Measurements from ENCODE around the gene NOG. TPM values are rescaled to one million over a fixed set of nuclear protein-coding genes. Genes with fewer than 3 reads are reported as not detected.

Gene NOG
- total and polyA plus RNA-seq, 10 of the 15 experiments (the other 5 are each of a cell fraction or from before 2014, with no cell fraction given), result 0.10 TPM; not detected in 9

GRCh38 chr17:56599566-56599965 is 6.1 kb downstream of the NOG start:
- in situ Hi-C loops (cut with MboI), result no loop called here

More at GRCh38 chr17:56599566-56599965, 6.1 kb downstream of the NOG start:
- no peak overlapping the region for H2AFZ ChIP-seq (ENCODE audit: control insufficient read depth, low read depth, low read length)
- TF ChIP-seq IKZF1 (conservative IDR thresholded peaks at IDR 0.05) (no peak), NR2C1 (IDR thresholded peaks at IDR 0.05) (no peak), TCF3 (IDR thresholded peaks at IDR 0.05; ENCODE audit: borderline replicate concordance, insufficient read depth, low read depth, low read length) (no peak), SMARCA5 (IDR thresholded peaks at IDR 0.05) (no peak), TAF1 (IDR thresholded peaks at IDR 0.05; ENCODE audit: borderline replicate concordance, low read depth, low read length) (no peak), MEF2B (IDR thresholded peaks at IDR 0.05; ENCODE audit: partially characterized antibody, poor library complexity, severe bottlenecking) (no peak), PML (IDR thresholded peaks at IDR 0.05; ENCODE audit: low read length) (no peak), CREB1 (IDR thresholded peaks at IDR 0.05; ENCODE audit: low read depth) (no peak), POU2F2 (IDR thresholded peaks at IDR 0.05; ENCODE audit: borderline replicate concordance, low read depth, low read length) (no peak), SREBF1 (IDR thresholded peaks at IDR 0.05; ENCODE audit: low read length) (no peak)
- TF ChIP-seq, protein P1, sequence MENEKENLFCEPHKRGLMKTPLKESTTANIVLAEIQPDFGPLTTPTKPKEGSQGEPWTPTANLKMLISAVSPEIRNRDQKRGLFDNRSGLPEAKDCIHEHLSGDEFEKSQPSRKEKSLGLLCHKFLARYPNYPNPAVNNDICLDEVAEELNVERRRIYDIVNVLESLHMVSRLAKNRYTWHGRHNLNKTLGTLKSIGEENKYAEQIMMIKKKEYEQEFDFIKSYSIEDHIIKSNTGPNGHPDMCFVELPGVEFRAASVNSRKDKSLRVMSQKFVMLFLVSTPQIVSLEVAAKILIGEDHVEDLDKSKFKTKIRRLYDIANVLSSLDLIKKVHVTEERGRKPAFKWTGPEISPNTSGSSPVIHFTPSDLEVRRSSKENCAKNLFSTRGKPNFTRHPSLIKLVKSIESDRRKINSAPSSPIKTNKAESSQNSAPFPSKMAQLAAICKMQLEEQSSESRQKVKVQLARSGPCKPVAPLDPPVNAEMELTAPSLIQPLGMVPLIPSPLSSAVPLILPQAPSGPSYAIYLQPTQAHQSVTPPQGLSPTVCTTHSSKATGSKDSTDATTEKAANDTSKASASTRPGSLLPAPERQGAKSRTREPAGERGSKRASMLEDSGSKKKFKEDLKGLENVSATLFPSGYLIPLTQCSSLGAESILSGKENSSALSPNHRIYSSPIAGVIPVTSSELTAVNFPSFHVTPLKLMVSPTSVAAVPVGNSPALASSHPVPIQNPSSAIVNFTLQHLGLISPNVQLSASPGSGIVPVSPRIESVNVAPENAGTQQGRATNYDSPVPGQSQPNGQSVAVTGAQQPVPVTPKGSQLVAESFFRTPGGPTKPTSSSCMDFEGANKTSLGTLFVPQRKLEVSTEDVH (IDR thresholded peaks at IDR 0.05; ENCODE audit: low read depth, partially characterized antibody), result no peak
- H3K27ac ChIP-seq (ENCODE audit: control insufficient read depth, insufficient read depth), result no peak overlapping the region
- H3K9ac ChIP-seq (ENCODE audit: control insufficient read depth, insufficient read depth, low read length), result no peak overlapping the region
- no peaks in the 10 kb centered on the region for H4K20me1 ChIP-seq (ENCODE audit: control insufficient read depth, insufficient read depth)
- H3K4me1 ChIP-seq (ENCODE audit: control insufficient read depth, insufficient read depth, low read length), result no peaks in the 10 kb centered on the region
- no peak for ATAC-seq
- SMC1A ChIA-PET (ENCODE audit: uncharacterized antibody, unreplicated experiment), result interaction anchor here (0.6 kb wide), 1 partner anchor 57 kb away, joined by 3 read pairs; no protein-coding TSS in a partner anchor
- RAD21 ChIA-PET (ENCODE audit: unreplicated experiment), result no interaction called here
- BruUV-seq (replicated peaks), result no TSS peak
- no peaks in the 10 kb centered on the region for H3K36me3 ChIP-seq (ENCODE audit: control insufficient read depth in 2 of 2, insufficient read depth in 2 of 2, low read length in 1 of 2)
- no peaks in the 10 kb centered on the region for H3K79me2 ChIP-seq (ENCODE audit: control insufficient read depth, insufficient read depth, low read length)
- WGBS (ENCODE audit: insufficient coverage, insufficient replicate concordance, low lambda C conversion rate, missing lambda C conversion rate), result 42% methylated on average over 1 of the region's 1 CpG
- no peak for DNase-seq (ENCODE audit: low read depth, low spot score)
- CTCF ChIA-PET, result no interaction called here
- no peak overlapping the region for H3K4me2 ChIP-seq (ENCODE audit: control insufficient read depth, insufficient read depth)
- no peak overlapping the region for H3K4me3 ChIP-seq
- POLR2A ChIA-PET, result no interaction called here
- no peak for FAIRE-seq
- intact Hi-C loops (cut with micrococcal nuclease; ENCODE audit: unreplicated experiment), result no loop called here
- H3K9me3 ChIP-seq (replicated peaks; ENCODE audit: control insufficient read depth, insufficient read depth, low read length), result no peaks in the 10 kb centered on the region
- H3K27me3 ChIP-seq (replicated peaks in 1 of 2; ENCODE audit: control insufficient read depth in 2 of 2, insufficient read depth in 2 of 2, low read length in 1 of 2), result peaks cover 4 to 17% of the 10 kb centered on the region in 2 experiments
